Heart right ventricle (tissue), 16 donors: ENCODE results near the gene TUBB4B. TPM values are rescaled to one million over a fixed set of nuclear protein-coding genes. Genes with fewer than 3 reads are reported as not detected.
A peak's percentile ranks its signal among the peaks of the same experiment; 100 is the strongest.

Source experiments
- ATAC-seq, 8 donors: fragments of 200-7000 bp; cut with Tn5 transposase; one replicate each; pipeline ENCODE4 v1.9.1; 2020; ENCODE audit warnings: mild to moderate bottlenecking in 8 of 8, moderate library complexity in 8 of 8, moderate number of reproducible peaks in 1 of 8
- DNase-seq, 2 donors: peaks; one replicate each; pipeline ENCODE4 v3.0.0-alpha.2; 2020
- H3K27ac ChIP-seq, 10 donors: fragments of 200-600 bp; sonication (generic) in 2 of 10; one replicate each; pipeline versions ENCODE4 v1.5.0 to v1.8.0; 2020 to 2022; ENCODE audit warnings: mild to moderate bottlenecking in 3 of 10
- H3K27me3 ChIP-seq, 7 donors: fragments of 200-600 bp; one replicate each; pipeline ENCODE4 v1.8.0; 2021 to 2022; ENCODE audit warnings: mild to moderate bottlenecking in 2 of 7
- H3K36me3 ChIP-seq, 9 donors: fragments of 200-600 bp; sonication (generic) in 1 of 9; one replicate each; pipeline versions ENCODE4 v1.5.0 to v1.8.0; 2020 to 2022; ENCODE audit warnings: mild to moderate bottlenecking in 2 of 9
- H3K4me1 ChIP-seq, 9 donors: fragments of 200-600 bp; sonication (generic) in 1 of 9; one replicate each; pipeline versions ENCODE4 v1.5.0 to v1.8.0; 2020 to 2022; ENCODE audit warnings: mild to moderate bottlenecking in 4 of 9
- H3K4me3 ChIP-seq, 10 donors: fragments of 200-600 bp; sonication (generic) in 2 of 10; one replicate each; pipeline versions ENCODE4 v1.5.0 to v1.8.0; 2020 to 2022; ENCODE audit warnings: mild to moderate bottlenecking in 7 of 10, moderate library complexity in 2 of 10
- H3K9me3 ChIP-seq, 11 donors: fragments of 200-600 bp in 10 of 11; sonication (generic) in 2 of 11; one replicate each; pipeline versions ENCODE4 v1.5.0 to v1.8.0; 2013 to 2022; ENCODE audit warnings: mild to moderate bottlenecking in 2 of 11, control low read depth in 1 of 11, moderate library complexity in 1 of 11
- WGBS, 2 donors: extraction: QIAGEN DNeasy Blood & Tissue Kit; methylation state at CpG; one replicate each; pipeline ENCODE4 v1.1.7; 2013; ENCODE audit warnings: inconsistent platforms in 1 of 2; 5-methylcytosine and 5-hydroxymethylcytosine counted together
- intact Hi-C, 10 donors: fragments of 100-400 bp; cut with DNase I; formaldehyde crosslinking; loops; one replicate each; pipeline versions ENCODE4 v1.11.1 to v1.14.2; 2022
- polyA plus RNA-seq, 2 donors: library from polyadenylated mRNA; stranded (reverse); fragments of 200-250 nt; gene quantifications; one replicate each; pipeline ENCODE4 v1.2.3, GENCODE V29; 2013
- total RNA-seq, 10 donors: library from RNA; stranded (reverse); fragmentation: NEBNext Ultra II Directional in 3 of 10; extraction: Animal tissue kit (Norgen Biotek cat#: 25700) in 3 of 10; gene quantifications; one replicate each; pipeline versions ENCODE4 v1.2.1 to v1.2.4, GENCODE V29; 2021 to 2023
- TF ChIP-seq, protein P1 (sequence below), 9 donors: fragments of 200-600 bp; sonication (generic) in 2 of 9; IDR thresholded peaks; one replicate each; pipeline versions ENCODE4 v1.5.0 to v1.8.0; 2021 to 2022; ENCODE audit warnings: antibody characterized with exemption in 9 of 9, mild to moderate bottlenecking in 5 of 9, moderate library complexity in 1 of 9
- donor health status: Arrhythmogenic right ventricular cardiomyopathy.
- donor health status: ischemic (EF 13 %, LVEDD 7.1; RV severe dilation, severe dysfunction).
- donor health status: healthy with polysubstance abuse.
- donor health status: DM: no; HTN: yes; CAD: no.
- donor health status: DM: no; HTN: no; CAD: no.
- donor health status: ischemic (EF 25% LVEDD 6.9; RV normal size, moderate dysfunction).
- donor health status: ischemic (EF 25% LVEDD 5.7; RV mildly dilated, moderate dysfunction).
- donor health status: healthy.
- donor health status: DM: yes; HTN: yes; CAD: no.
- donor health status: Ischemic cardiomyopathy.
- donor health status: ischemic (EF 35%, LVEDD 5.7; RV mildly dilated, moderate dysfunction).
- donor health status: nonischemic (EF 11% LVEDD 7.7; RV severe dilation, severe dysfunction).
- donor health status: DM: yes; HTN: yes; CAD: no.
- donor health status: PGD.
- donor health status: ischemic (EF 29% LVEDD 5.4; RV normal size, mild dysfunction).
- donor health status: nonischemic (EF 23%, LVEDD 6.1; RV moderate dilation, normal function).

TUBB4B gene
- total and polyA plus RNA-seq, 12 donors, result 211 to 992 (median 355) TPM

- H3K4me3 ChIP-seq, result no peak overlapping the region
- 78 to 85% methylated on average over 13 of the region's 13 CpGs for WGBS, 2 donors
- H3K4me1 ChIP-seq, result peaks cover 0 to 10% (median 6%) of the 10 kb centered on the region in 9 donors
- H3K36me3 ChIP-seq, result peaks cover 0 to 50% (median 0%) of the 10 kb centered on the region in 9 donors
- H3K27me3 ChIP-seq, result no peaks in the 10 kb centered on the region
- no peaks in the 10 kb centered on the region for H3K9me3 ChIP-seq
- ATAC-seq, result no peak
- DNase-seq, result no peak
- H3K27ac ChIP-seq, result no peak overlapping the region
- TF ChIP-seq, protein P1, sequence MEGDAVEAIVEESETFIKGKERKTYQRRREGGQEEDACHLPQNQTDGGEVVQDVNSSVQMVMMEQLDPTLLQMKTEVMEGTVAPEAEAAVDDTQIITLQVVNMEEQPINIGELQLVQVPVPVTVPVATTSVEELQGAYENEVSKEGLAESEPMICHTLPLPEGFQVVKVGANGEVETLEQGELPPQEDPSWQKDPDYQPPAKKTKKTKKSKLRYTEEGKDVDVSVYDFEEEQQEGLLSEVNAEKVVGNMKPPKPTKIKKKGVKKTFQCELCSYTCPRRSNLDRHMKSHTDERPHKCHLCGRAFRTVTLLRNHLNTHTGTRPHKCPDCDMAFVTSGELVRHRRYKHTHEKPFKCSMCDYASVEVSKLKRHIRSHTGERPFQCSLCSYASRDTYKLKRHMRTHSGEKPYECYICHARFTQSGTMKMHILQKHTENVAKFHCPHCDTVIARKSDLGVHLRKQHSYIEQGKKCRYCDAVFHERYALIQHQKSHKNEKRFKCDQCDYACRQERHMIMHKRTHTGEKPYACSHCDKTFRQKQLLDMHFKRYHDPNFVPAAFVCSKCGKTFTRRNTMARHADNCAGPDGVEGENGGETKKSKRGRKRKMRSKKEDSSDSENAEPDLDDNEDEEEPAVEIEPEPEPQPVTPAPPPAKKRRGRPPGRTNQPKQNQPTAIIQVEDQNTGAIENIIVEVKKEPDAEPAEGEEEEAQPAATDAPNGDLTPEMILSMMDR (IDR thresholded peaks at IDR 0.05), result no peak
- intact Hi-C loops, result no loop called here
These were observed 29.6 kb upstream of the TUBB4B start for GRCh38 chr9:137211532-137211931.

GRCh38 chr9:137212520-137212919 lies 28.6 kb upstream of the TUBB4B start:
- Histone ChIP-seq H3K4me1 (peaks cover 0 to 9% (median 5%) of the 10 kb centered on the region in 9 donors), H3K4me3 (no peak overlapping the region), H3K27me3 (no peaks in the 10 kb centered on the region), H3K27ac (no peak overlapping the region), H3K36me3 (peaks cover 0 to 52% (median 0%) of the 10 kb centered on the region in 9 donors), H3K9me3 (no peaks in the 10 kb centered on the region)
- ATAC-seq (no peak), DNase-seq (no peak)
- TF ChIP-seq, protein P1 (IDR thresholded peaks at IDR 0.05), result no peak
- WGBS, 2 donors, result 83 to 84% methylated on average over 21 of the region's 21 CpGs
- intact Hi-C loops, result no loop called here

- intact Hi-C loops, result no loop called here
- DNase-seq, result no peak
- Histone ChIP-seq H3K4me1 (peaks cover 4 to 17% (median 12%) of the 10 kb centered on the region in 9 donors), H3K36me3 (peaks cover 0 to 52% (median 0%) of the 10 kb centered on the region in 9 donors), H3K4me3 (no peak overlapping the region), H3K9me3 (no peaks in the 10 kb centered on the region), H3K27ac (no peak overlapping the region), H3K27me3 (no peaks in the 10 kb centered on the region)
- TF ChIP-seq, protein P1 (IDR thresholded peaks at IDR 0.05), result peak in 1 of 9 donors; percentile 5
- no peak for ATAC-seq
- 91% methylated on average over 49 of the region's 49 CpGs for WGBS, 2 donors
These were observed 27.7 kb upstream of the TUBB4B start for GRCh38 chr9:137213160-137214060.

DNA sequence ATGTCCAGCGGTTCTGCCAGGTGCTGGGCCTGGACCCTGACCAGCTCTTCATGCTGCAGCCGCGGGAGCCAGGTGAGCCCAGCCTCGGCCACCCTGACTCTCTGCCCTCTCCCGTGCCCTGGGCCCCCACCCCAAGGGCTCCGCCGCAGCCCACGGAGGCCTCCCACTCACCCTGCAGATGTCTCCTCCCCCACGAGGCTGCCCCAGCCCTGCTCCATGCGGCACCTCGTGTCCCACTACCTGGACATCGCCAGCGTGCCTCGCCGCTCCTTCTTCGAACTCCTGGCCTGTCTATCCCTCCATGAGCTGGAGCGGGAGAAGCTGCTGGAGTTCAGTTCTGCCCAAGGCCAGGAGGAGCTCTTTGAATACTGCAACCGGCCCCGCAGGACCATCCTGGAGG lies 26.5 kb upstream of the TUBB4B start:
- Histone ChIP-seq H3K4me3 (no peak overlapping the region), H3K27me3 (no peaks in the 10 kb centered on the region), H3K4me1 (peaks cover 10 to 28% (median 19%) of the 10 kb centered on the region in 9 donors), H3K9me3 (no peaks in the 10 kb centered on the region), H3K27ac (no peak overlapping the region), H3K36me3 (peaks cover 0 to 41% (median 0%) of the 10 kb centered on the region in 9 donors)
- no peak for DNase-seq
- no peak for ATAC-seq
- 94% methylated on average over 18 to 19 of the region's 19 CpGs for WGBS, 2 donors
- intact Hi-C loops, result no loop called here
- TF ChIP-seq, protein P1 (IDR thresholded peaks at IDR 0.05), result no peak
